Measurements from ENCODE around the gene FBXL7.

The FBXL7 gene

DNA sequence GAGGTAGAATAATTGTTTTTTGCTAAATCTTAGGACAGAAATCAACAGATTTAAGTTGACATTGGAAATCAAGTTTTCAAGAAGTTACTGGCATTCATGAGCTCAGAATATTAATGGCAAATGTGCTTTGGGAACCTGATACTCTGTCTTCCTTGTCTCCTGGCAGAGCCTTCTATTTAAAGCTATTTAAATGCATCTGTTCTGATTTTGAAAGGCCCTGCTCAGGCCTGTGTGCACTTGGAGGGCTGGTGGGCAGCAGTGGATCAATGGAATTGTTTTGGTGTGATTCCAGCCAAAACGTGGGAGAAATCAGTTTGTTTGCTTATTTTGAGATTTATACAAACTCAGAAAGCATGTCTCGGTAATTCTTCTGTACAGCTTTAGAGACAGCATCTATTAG is 38.5 kb downstream of the FBXL7 start:
- Mint-ChIP-seq H3K27me3 (ENCODE audit: low read depth) (no peaks in the 10 kb centered on the region), H3K9me3 (peaks cover 26% of the 10 kb centered on the region), H3K27ac (no peak overlapping the region), H3K36me3 (ENCODE audit: low read depth) (no peaks in the 10 kb centered on the region), H3K4me1 (ENCODE audit: low read depth) (no peaks in the 10 kb centered on the region), H3K4me3 (no peak overlapping the region)
- no peak for DNase-seq (ENCODE audit: low spot score)

DNA sequence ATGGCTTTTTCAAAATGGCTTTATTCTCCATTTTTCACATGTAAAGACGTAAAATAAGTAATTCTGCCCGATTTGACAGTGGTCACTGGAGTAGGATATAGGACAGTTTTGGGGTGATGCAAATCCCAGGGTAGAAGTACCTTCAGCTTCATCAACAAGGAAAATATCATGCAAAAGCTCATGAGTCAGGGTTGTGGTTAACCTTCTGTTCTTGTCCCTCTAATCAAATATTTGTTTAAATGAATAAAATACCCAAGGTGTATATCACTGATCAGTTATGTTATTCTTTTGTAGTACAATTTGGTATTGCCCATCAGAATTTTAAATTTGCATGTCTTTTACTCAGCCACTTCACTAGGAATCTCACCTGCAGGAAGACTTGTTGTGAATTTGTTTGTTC is 40.0 kb downstream of the FBXL7 start:
- no peak overlapping the region for H3K27ac Mint-ChIP-seq
- H3K9me3 Mint-ChIP-seq, result peaks cover 27% of the 10 kb centered on the region
- no peak for DNase-seq (ENCODE audit: low spot score)
- H3K4me3 Mint-ChIP-seq, result no peak overlapping the region
- H3K27me3 Mint-ChIP-seq (ENCODE audit: low read depth), result no peaks in the 10 kb centered on the region
- no peaks in the 10 kb centered on the region for H3K4me1 Mint-ChIP-seq (ENCODE audit: low read depth)
- H3K36me3 Mint-ChIP-seq (ENCODE audit: low read depth), result no peaks in the 10 kb centered on the region

DNA sequence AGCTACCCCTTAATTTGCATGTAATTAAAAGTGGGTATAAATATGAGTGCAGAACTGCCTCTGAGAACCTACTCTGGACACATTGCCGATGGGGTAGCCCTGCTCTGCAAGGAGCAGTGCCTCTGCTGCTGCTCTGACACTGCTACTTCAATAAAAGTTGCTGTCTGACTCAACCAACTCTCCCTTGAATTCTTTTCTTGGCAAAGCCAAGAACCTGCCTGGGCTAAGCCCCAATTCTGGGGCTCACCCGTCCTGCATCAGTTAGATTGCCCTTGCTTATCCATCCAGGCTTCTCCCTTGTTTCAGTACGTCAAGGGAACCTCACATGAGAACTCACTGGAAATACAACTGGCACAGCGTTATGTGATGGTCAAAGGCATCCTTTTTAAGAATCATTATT is 44.1 kb downstream of the FBXL7 start:
- H3K9me3 Mint-ChIP-seq, result peaks cover 11% of the 10 kb centered on the region
- DNase-seq (ENCODE audit: low spot score), result no peak
- H3K36me3 Mint-ChIP-seq (ENCODE audit: low read depth), result no peaks in the 10 kb centered on the region
- H3K27me3 Mint-ChIP-seq (ENCODE audit: low read depth), result no peaks in the 10 kb centered on the region
- H3K27ac Mint-ChIP-seq, result no peak overlapping the region
- no peak overlapping the region for H3K4me3 Mint-ChIP-seq
- no peaks in the 10 kb centered on the region for H3K4me1 Mint-ChIP-seq (ENCODE audit: low read depth)

DNA sequence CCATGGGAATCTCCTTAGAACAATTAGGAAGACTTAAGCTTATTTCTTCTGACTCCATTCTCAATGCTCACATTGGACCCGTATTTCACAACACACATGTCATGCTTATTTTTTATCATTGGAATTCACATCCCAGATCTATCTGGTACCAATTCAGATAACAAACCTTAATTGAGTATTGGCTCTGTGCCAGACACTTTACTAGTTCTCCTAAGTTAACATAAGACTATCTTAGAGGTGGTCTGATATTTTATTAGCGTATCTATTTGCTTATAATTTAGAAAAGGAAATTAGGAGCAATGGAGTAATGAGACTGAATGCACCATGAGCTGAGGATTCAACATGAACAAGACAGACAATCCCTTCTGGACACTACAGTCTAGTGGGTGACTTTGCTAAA is 45.1 kb downstream of the FBXL7 start:
- H3K27ac Mint-ChIP-seq, result no peak overlapping the region
- no peak for DNase-seq (ENCODE audit: low spot score)
- no peaks in the 10 kb centered on the region for H3K4me1 Mint-ChIP-seq (ENCODE audit: low read depth)
- peaks cover 8% of the 10 kb centered on the region for H3K9me3 Mint-ChIP-seq
- no peaks in the 10 kb centered on the region for H3K36me3 Mint-ChIP-seq (ENCODE audit: low read depth)
- no peaks in the 10 kb centered on the region for H3K27me3 Mint-ChIP-seq (ENCODE audit: low read depth)
- H3K4me3 Mint-ChIP-seq, result no peak overlapping the region

DNA sequence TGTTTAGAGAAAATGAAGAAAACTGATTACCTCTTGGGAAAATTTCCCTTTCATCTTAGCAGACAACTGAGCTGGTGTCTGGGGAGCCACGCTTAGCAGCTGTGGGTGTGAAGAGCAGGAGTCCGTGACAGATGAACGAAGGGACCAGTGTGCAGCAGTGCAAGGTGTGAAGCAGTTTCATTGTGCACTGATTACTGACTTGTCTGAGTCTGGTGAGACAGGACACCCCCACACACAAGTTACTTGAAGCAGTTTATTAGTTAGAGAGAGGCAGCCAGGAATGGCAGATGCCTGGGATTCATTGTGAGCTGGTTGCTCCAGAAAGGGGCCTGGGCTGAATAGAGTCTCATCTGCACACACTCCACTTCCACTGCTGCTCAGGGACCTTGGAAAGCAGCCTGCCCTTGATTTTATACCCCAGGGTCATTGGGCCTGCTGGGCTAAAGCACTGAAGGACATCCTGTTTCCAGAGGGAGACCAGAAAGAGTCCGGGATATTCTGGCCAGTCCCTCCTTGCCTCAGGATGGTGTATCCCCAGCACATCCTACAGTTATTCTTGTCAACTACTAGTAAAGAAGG is 47.4 kb downstream of the FBXL7 start:
- DNase-seq (ENCODE audit: low spot score), result no peak
- Mint-ChIP-seq H3K4me1 (ENCODE audit: low read depth) (no peaks in the 10 kb centered on the region), H3K27ac (no peak overlapping the region), H3K27me3 (ENCODE audit: low read depth) (no peaks in the 10 kb centered on the region), H3K36me3 (ENCODE audit: low read depth) (no peaks in the 10 kb centered on the region), H3K9me3 (peaks cover 17% of the 10 kb centered on the region), H3K4me3 (no peak overlapping the region)

DNA sequence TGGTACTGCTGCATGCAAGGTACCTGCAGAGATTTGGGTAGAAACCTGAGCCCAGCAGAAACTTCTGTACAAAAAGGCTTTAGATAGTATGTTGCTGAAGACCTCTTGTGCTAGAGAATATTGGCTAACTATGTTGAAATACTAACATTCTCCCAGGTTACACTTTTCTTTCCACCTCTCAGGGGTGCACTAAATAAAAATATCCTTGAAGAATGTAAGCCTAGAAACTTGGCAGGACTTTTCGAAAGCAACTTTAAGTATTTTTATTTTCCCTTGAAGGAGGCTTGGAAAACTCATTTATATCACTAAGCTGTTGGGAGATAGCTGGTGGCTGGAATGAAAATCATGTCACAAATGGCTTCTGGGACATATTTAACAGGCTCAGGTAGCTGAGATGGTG is 50.0 kb downstream of the FBXL7 start:
- Mint-ChIP-seq H3K9me3 (peaks cover 17% of the 10 kb centered on the region), H3K36me3 (ENCODE audit: low read depth) (no peaks in the 10 kb centered on the region), H3K4me1 (ENCODE audit: low read depth) (no peaks in the 10 kb centered on the region), H3K27ac (no peak overlapping the region), H3K4me3 (no peak overlapping the region), H3K27me3 (ENCODE audit: low read depth) (no peaks in the 10 kb centered on the region)
- DNase-seq (ENCODE audit: low spot score), result no peak

DNA sequence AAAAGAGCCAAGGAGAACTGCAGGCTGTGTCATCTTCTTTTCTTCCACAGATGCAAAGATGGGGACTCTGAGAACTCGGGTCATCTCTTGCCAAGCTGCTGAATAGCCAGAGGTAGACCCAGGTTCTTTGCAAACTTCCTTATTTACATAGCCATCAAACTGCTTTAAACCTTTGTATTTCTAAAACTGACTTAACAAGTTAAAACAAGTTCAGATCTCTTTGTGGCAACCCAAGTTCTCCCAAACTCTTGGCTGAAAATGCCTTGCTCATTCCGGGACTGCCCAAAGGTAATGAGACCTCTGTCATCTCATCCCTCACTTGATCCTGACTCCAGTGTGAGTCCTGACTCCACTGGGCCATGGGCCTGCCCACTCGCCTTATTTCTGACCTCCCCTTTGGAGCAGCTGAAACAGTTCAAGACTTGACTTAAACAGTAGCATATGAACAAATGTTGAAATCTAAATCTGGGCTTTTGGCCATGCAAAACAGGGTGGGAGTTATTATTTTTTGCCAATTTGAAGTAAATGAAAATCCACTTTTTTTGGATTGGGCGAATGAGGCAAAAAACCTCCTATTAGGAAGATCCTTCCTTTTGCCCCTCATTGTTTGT is 50.6 kb downstream of the FBXL7 start:
- no peak for DNase-seq (ENCODE audit: low spot score)
- no peak overlapping the region for H3K27ac Mint-ChIP-seq
- no peak overlapping the region for H3K4me3 Mint-ChIP-seq
- no peaks in the 10 kb centered on the region for H3K36me3 Mint-ChIP-seq (ENCODE audit: low read depth)
- H3K4me1 Mint-ChIP-seq (ENCODE audit: low read depth), result no peaks in the 10 kb centered on the region
- peaks cover 16% of the 10 kb centered on the region for H3K9me3 Mint-ChIP-seq
- no peaks in the 10 kb centered on the region for H3K27me3 Mint-ChIP-seq (ENCODE audit: low read depth)

DNA sequence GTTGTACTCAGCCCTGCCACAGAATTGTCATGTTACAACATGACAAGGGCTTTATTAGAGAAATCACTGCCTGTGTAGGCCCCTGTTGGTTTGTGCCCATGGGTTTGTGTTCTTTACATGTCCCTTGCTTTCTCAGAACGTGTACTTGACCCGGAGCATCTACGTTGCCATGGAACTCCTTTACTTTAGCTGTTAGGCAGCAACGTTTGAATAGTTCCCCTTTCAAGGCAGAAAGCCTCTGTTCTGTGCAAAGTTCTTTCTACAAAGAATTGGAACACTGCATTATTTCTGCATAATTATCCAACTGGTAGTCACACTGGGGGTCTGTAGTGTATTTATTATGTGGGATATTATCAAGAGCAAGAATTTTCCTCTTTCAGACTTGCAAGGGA is 51.1 kb downstream of the FBXL7 start:
- DNase-seq (ENCODE audit: low spot score), result no peak
- H3K27ac Mint-ChIP-seq, result no peak overlapping the region
- no peaks in the 10 kb centered on the region for H3K4me1 Mint-ChIP-seq (ENCODE audit: low read depth)
- no peaks in the 10 kb centered on the region for H3K36me3 Mint-ChIP-seq (ENCODE audit: low read depth)
- H3K9me3 Mint-ChIP-seq, result peaks cover 21% of the 10 kb centered on the region
- no peak overlapping the region for H3K4me3 Mint-ChIP-seq
- no peaks in the 10 kb centered on the region for H3K27me3 Mint-ChIP-seq (ENCODE audit: low read depth)

DNA sequence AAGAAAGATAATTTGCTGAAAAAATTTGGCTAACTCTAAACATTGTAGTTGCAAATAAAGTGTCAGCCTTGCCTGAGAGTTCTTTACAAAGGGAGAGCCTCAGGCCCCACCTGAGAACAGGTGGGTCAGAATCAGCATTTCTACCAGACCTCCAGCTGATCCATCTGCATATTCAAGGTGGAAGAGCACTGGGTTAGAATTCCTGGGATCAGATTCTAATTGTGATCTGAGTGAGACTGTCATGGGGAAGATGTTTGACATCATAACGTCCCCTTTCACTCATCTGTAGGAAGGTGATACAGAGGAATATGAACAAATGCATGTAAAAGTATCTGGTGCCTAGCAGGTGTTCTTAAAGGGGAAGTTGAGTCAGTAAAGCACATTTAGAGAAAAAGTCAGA is 54.6 kb downstream of the FBXL7 start:
- Mint-ChIP-seq H3K36me3 (ENCODE audit: low read depth) (no peaks in the 10 kb centered on the region), H3K27ac (no peak overlapping the region), H3K4me3 (no peak overlapping the region), H3K27me3 (ENCODE audit: low read depth) (no peaks in the 10 kb centered on the region), H3K4me1 (ENCODE audit: low read depth) (no peaks in the 10 kb centered on the region), H3K9me3 (peaks cover 24% of the 10 kb centered on the region)
- no peak for DNase-seq (ENCODE audit: low spot score)

DNA sequence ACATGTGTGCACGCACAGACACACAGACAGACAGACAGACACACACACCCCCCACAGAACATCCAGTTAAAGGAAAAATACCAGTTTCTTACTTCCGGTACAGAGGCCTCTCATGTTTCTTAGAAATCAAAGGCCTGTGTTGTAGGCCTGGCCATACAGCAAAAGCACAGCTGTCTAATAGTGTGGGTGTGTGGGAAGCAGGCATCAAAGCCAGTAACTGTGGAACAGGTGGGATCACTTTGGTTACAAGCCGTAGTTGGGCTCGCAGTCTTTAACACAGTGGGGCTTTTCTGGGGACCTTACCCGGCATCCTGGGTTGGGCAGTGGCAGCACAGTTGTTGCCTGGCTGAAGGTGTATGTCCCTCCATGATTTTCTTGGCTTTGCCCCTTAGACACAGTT is 55.2 kb downstream of the FBXL7 start:
- Mint-ChIP-seq H3K4me1 (ENCODE audit: low read depth) (no peaks in the 10 kb centered on the region), H3K4me3 (no peak overlapping the region), H3K9me3 (peaks cover 24% of the 10 kb centered on the region), H3K27ac (no peak overlapping the region), H3K36me3 (ENCODE audit: low read depth) (no peaks in the 10 kb centered on the region), H3K27me3 (ENCODE audit: low read depth) (no peaks in the 10 kb centered on the region)
- DNase-seq (ENCODE audit: low spot score), result no peak

DNA sequence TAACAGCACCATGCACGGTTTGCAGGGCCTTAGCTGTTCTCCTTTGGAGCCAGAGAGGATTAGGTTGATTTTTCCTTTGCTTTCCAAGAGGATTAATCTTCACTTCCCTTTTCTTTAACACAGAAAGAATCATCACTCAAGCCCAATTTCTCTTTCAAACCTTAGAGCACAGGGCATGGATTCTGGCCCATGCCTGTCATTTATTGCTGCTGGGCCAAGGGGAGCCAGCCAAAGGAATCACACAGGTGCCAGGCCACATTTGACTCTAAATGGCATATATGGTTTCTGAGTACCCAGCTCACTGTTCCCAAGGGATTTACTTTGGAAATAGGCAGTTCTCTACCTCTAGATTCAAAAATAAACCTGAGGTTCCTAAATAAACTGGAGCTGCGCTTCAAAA is 58.3 kb downstream of the FBXL7 start:
- H3K9me3 Mint-ChIP-seq, result peaks cover 13% of the 10 kb centered on the region
- no peaks in the 10 kb centered on the region for H3K27me3 Mint-ChIP-seq (ENCODE audit: low read depth)
- no peak overlapping the region for H3K4me3 Mint-ChIP-seq
- no peak for DNase-seq (ENCODE audit: low spot score)
- H3K36me3 Mint-ChIP-seq (ENCODE audit: low read depth), result no peaks in the 10 kb centered on the region
- H3K27ac Mint-ChIP-seq, result no peak overlapping the region
- no peaks in the 10 kb centered on the region for H3K4me1 Mint-ChIP-seq (ENCODE audit: low read depth)

DNA sequence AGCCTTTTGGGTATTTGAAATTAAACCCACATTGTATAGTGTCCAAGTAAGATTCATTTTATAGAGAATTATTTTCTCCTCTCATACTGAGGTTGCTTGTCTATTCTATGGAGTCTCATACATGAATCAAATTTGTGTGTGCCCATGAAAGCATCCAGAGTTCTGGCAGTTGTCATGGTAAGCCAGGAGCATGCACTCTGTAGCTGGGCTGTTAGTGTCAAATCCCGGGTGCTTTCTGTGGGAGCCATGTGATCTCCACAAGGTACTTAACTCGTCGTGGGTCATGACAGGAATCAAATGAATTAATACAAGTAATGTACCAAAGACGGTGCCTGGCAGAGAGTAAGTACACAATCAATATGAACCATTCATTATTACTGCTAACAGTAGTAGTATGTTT is 58.7 kb downstream of the FBXL7 start:
- H3K27me3 Mint-ChIP-seq (ENCODE audit: low read depth), result no peaks in the 10 kb centered on the region
- H3K4me3 Mint-ChIP-seq, result no peak overlapping the region
- no peak overlapping the region for H3K27ac Mint-ChIP-seq
- H3K9me3 Mint-ChIP-seq, result peaks cover 13% of the 10 kb centered on the region
- no peak for DNase-seq (ENCODE audit: low spot score)
- no peaks in the 10 kb centered on the region for H3K4me1 Mint-ChIP-seq (ENCODE audit: low read depth)
- no peaks in the 10 kb centered on the region for H3K36me3 Mint-ChIP-seq (ENCODE audit: low read depth)

DNA sequence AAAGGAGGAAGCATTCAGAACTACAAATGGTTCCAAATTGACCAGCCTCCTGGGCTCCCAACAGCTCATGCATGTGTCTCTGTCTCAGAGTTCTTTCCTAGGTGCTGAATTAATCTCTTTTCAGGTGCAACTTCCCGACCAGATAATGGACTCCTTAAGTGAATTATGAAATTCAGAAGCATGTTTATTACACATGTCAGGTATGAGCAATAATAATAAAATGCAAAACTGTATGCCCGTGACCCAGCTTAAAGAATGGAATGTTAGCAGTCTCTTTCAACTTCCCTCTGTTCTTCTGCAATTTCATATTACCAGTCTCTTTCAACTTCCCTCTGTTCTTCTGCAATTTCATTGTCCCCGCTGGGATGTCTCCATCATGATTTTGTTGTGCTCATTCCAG is 60.4 kb downstream of the FBXL7 start:
- no peak overlapping the region for H3K4me3 Mint-ChIP-seq
- no peaks in the 10 kb centered on the region for H3K4me1 Mint-ChIP-seq (ENCODE audit: low read depth)
- peaks cover 13% of the 10 kb centered on the region for H3K9me3 Mint-ChIP-seq
- no peak overlapping the region for H3K27ac Mint-ChIP-seq
- no peaks in the 10 kb centered on the region for H3K36me3 Mint-ChIP-seq (ENCODE audit: low read depth)
- no peak for DNase-seq (ENCODE audit: low spot score)
- no peaks in the 10 kb centered on the region for H3K27me3 Mint-ChIP-seq (ENCODE audit: low read depth)

DNA sequence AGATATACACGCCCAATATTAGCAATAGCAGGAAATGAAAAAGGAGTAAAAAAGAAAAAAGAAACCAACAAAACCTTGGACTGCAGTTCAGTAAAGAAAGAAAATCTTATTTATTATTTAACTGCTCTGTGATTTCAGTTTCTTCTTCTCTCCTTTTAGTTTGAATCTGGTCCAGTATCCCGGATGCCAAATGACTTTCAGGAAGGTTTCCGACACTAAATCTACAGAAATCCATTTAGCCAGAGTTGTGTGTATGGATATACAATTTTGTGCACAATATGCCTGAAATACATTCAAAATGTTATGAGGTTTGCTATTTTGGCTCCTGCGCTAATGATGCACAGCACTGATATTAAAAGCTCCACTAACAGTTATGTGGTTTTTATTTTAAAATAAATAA is 64.5 kb downstream of the FBXL7 start:
- H3K9me3 Mint-ChIP-seq, result peaks cover 3% of the 10 kb centered on the region
- no peaks in the 10 kb centered on the region for H3K4me1 Mint-ChIP-seq (ENCODE audit: low read depth)
- H3K27ac Mint-ChIP-seq, result no peak overlapping the region
- no peak overlapping the region for H3K4me3 Mint-ChIP-seq
- no peaks in the 10 kb centered on the region for H3K36me3 Mint-ChIP-seq (ENCODE audit: low read depth)
- no peak for DNase-seq (ENCODE audit: low spot score)
- H3K27me3 Mint-ChIP-seq (ENCODE audit: low read depth), result no peaks in the 10 kb centered on the region

DNA sequence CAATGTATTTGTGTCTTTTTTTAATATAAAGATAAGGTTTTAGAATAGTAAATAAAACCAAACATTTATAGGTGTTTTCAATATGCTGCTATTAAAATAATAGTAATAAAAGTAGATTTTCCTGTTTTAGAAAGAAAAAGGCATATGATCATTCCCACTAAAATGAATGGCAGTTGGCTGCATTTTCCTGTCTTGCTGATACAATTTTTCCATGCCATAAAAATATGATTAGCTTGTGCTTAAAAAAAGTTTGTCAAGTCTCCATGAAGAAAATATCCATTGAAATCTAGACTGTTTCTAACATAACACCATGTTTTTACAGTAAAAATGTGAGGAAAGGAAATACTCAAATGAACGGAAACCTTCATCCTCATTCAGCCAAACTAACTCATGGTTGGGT is 65.0 kb downstream of the FBXL7 start:
- Mint-ChIP-seq H3K4me3 (no peak overlapping the region), H3K9me3 (peaks cover 3% of the 10 kb centered on the region), H3K4me1 (ENCODE audit: low read depth) (no peaks in the 10 kb centered on the region), H3K36me3 (ENCODE audit: low read depth) (no peaks in the 10 kb centered on the region), H3K27ac (no peak overlapping the region), H3K27me3 (ENCODE audit: low read depth) (no peaks in the 10 kb centered on the region)
- no peak for DNase-seq (ENCODE audit: low spot score)

All from T-helper 2 cell treated with Interferon-gamma antibody and Interleukin-4, amounts not matched to agents 5 μg/mL and 100 μg/mL, for 36 hours (primary cell).